SIG-M5 treated with dmso at 0.1 percent for 504 hours (cell line): Measurements from ENCODE around the gene C11orf91.
A peak's percentile ranks its signal among the peaks of the same experiment; 100 is the strongest.
"Not testable (repeated sequence)": the region's sequence is repeated elsewhere in the genome, so short reads cannot be mapped to it uniquely, and the experiment has no call there.

Source experiments
- DNase-seq: peaks from one replicate; lab custom pipeline; 2025; ENCODE audit not compliant: unreplicated experiment; lab: John Stamatoyannopoulos, UW

Gene C11orf91, protein sequence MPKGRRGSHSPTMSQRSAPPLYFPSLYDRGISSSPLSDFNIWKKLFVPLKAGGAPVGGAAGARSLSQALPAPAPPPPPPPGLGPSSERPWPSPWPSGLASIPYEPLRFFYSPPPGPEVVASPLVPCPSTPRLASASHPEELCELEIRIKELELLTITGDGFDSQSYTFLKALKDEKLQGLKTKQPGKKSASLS

DNA sequence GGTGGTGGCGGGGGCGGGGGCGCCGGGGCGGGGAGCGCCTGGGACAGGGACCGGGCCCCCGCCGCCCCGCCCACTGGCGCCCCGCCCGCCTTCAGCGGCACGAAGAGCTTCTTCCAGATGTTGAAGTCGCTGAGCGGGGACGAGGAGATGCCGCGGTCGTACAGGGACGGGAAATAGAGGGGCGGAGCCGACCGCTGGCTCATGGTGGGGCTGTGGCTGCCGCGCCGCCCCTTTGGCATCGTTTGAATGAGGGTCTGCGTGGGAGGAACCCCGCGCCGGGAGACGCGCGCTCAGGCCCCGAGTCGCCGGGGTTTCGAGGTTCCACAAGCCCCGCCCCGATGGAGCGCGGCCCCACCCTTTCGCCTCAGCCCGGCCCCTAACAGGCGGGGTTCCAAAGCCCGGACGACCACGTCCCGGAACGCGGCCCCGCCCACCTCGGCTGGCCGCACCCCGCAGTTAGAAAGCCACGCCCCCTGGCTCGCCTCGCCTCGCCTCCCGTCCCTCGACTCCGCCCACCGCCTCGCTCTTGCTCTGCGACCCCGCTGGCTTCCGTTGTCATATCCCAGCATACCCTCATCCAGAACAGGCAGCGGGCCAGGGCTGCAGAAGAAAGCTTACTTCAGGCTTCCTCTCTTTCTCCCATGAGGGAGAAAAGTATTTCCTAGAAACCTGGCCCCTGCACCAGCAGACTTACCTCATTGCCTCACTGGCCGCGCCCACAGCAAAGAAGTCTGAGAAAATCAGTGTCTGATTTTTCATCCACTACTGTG, at the start of gene C11orf91:
Gene C11orf91 (minus strand): TSS at position 325 of the 770 bp plus-strand sequence. CDS start 86 bp downstream, at position 239.
- DNase-seq: peak; percentile 59

DNA sequence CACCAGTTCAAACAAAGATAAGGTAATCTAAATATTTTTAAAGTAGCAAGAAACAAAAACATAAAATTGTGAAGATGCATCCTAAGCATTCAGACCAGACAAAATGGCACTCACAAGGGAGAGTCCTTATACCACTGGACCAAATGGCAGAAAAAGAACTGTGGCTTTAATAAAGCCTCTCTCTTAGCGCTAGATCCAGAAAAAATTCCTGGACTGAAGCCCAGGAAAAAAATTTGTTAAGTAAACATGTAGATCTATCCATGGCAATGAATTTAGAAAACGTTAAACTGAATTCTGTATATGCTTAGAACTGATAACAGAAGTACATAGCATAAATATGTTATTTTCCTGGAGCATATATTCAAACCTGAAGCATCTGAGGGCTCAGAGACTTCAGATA, 47.4 kb upstream of the C11orf91 start:
- no peak for DNase-seq

DNA sequence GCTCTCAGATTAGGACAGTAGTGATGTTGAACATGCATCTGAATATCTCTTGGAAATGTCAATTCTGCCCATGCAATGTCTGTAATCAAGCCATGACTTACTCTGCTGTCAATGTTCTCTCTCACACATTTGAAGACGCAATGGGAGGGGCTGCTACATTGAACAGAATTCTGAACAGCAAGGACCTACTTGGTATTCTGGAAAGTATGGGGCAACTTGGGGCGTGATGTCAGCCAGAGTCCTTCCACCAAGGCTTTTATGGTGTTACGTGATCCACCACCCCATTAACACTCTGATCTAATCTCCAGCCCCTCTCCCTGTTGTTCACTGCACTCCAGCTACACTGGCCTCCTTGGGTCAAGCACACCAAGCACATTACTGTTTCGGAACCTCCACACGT, 42.7 kb upstream of the C11orf91 start:
- DNase-seq: no peak

DNA sequence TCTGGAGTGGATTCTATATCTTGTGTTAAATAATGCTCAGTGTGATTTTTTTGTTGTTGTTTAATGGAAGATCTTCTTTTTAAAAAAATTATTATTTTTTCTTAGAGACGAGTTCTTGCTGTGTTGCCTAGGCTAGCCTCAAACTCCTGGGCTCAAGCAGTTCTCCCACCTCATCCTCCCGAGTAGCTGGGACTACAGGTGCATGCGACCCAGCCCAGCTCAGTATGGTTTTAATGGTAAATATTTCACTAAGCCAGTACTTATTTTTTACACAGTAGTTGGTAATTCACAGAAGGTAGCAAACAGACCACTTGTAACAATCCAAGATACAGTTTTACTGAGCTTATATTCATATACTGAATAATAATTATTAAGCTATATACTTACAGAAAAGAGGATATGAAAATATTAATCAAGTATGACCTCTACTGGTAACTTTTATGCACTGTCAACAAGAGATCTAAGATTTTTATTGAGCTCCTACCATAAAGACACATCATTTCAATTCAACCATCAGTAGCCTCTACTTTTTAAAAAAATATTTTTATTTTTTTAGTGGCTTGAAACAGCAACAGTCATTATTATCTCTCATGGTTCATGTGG, 41.7 kb upstream of the C11orf91 start:
- peak; percentile 35 for DNase-seq

DNA sequence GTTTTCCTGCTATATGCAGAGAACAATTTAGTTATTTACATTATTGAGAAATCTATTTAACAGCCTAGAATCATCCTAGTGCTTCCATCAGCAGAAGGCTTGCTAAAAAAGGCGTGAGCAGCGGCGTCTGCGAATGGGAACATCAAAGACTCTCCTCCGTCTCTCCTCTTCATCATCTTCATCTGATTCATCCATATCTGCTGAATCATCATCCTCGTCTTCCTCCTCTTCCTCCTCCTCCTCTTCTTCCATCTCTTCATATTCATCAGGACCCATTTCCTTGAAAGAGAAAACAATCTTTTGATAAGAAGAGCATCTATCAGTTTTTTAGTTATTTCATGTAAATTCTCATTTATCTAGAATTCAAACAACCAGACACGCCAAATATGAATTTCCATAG, 41.2 kb upstream of the C11orf91 start:
- no peak for DNase-seq

DNA sequence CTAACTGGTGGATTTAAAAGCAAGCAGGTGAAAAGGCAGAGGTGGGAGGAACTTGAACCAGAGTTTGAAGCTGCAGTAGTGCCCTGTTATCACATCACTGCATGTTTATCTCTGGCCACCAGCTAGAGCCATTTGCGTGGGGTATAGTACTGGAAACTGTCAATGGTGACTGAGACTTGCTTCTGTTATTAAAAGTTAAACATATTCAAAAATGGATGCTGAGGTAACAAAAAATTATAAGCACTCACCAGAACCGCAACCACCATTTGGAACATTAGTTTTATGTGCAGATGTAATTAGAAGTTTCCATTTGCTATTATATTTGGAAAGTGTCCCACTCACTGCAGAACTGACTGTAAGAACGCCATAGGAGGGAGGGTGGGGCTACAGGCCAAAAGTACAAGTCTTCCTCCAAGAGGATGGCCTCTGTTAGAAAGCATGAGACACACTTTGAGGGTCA, 36.8 kb upstream of the C11orf91 start:
- DNase-seq: no peak

DNA sequence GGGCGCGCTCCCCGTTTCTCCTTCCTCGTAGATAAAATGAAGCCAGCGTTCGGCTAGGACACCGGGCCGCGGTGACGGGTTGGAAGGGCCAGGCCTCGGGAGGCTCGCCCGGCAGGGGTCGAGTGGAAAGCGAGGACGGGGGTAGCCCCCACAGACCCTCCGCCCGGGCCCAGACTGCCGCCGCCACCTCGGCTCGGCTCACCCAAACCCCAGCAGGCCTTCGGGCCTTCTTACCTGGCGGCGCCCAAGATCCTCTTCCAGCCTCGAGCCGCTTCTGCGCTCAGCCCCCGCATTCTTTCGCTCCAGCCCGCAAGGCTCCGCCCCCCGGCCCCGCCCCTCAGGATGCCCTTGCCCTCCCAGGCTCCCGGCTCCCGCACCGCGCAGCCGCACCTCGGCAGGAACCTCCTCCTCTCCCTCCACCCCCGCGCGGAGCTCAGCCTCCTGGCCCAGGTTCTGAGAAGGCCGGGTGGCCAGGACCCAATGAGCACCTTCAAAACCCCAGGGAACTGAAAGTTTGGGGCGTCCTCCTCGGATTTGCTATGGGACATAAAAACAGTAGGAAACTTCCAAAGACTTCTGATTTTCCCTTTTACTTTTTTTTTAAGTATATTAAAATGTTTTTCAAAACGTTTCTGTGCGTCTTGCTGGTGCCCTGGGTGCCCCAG, 35.7 kb upstream of the C11orf91 start, which contains the start of gene CD59:
Gene CD59 (minus strand): TSS at position 276 of the 665 bp plus-strand sequence. CDS start 13,978 bp downstream, outside the sequence.
- peak; percentile 26 for DNase-seq

DNA sequence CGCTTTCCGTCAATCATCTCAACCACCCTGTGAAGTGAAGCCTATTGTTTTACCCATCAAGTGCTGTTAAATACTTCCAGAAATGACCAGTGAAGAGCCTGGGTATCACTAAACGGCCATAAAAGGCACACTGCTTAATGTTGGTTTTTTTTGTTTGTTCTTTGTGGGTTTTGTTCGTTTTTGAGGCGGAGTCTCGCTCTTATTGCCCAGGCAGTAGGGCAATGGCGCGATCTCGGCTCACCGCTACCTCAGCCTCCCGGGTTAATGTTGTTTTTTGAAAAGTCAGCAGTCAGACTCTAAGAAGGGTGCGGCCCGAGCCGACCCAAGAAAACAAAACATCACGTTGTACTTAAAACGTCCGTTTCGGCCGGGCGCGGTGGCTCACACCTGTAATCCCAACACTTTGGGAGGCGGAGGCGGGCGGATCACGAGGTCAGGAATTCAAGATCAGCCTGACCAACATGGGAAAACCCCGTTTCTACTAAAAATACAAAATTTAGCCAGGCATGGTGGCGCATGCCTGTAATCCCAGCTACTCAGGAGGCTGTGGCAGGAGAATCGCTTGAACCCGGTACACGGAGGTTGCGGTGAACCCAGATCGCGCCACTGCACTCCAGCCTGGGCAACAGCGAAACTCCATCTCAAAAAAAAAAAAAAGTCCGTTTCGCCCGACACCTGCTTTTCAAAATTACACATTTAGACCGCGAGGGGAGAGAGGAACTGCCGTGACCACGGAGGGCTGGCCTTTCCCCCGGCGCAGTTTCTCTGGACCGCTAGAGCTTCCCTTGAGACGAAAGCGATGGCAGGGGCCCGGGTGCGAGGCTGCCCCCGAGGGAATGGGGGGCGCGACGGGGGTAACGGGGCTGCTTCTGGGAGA, 34.9 kb upstream of the C11orf91 start:
- peak; percentile 25 for DNase-seq

DNA sequence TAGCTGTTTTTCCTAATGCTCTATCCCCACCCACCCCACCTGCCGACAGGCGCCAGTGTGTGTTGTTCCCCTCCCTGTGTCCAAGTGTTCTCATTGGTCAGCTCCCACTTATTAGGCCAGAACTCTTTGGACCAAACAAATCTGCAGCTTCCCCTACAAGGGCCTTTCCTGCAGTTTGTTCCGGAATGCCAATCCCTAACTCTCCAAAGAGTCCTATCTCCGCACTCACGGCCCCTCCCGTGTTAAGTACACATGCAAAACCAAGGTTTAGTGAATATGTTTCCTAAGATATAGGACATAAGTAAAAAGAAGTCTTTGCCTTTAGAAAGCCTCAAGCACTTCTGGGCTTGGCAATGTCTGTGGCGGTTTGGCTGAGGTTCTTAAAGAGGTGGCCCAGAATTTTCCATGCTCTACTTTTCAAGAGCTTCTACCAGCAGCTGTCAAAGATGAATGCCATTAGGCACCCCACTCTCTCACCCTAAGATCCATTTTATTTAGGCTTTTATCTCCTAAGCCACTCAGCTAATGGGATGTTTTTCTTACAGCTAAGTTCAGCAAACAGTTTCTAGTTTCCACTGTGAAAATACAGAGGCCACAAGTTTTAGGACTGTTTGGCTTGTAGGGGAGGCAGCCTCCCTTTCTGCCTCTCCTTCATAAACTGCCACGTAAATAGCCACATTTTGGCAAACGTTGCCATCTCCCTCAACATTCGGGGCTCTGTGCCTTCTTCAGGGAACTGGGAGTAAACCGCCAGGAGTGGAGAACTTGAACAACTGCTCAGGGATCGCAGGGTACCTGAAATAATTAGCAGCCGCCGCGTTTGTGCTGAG, 34.0 kb upstream of the C11orf91 start:
- DNase-seq: no peak

DNA sequence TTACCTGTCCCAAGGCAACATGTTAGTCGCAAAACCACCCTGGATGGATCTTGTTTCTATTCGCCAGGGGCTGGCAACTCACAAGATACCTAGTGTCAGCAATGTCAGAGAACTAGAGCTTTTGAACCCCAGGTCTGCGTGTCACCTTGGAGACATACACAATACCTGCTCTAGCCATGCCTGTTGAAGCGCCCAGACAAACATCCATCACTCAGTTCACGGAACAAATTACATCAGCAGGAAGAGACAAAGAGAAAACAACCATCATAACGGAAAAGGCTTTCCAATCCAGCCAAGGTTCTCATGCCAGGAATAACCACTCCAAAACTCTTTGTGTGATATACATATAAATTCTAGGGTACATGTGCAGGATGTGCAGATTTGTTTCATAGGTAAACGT, 33.4 kb upstream of the C11orf91 start:
- no peak for DNase-seq

DNA sequence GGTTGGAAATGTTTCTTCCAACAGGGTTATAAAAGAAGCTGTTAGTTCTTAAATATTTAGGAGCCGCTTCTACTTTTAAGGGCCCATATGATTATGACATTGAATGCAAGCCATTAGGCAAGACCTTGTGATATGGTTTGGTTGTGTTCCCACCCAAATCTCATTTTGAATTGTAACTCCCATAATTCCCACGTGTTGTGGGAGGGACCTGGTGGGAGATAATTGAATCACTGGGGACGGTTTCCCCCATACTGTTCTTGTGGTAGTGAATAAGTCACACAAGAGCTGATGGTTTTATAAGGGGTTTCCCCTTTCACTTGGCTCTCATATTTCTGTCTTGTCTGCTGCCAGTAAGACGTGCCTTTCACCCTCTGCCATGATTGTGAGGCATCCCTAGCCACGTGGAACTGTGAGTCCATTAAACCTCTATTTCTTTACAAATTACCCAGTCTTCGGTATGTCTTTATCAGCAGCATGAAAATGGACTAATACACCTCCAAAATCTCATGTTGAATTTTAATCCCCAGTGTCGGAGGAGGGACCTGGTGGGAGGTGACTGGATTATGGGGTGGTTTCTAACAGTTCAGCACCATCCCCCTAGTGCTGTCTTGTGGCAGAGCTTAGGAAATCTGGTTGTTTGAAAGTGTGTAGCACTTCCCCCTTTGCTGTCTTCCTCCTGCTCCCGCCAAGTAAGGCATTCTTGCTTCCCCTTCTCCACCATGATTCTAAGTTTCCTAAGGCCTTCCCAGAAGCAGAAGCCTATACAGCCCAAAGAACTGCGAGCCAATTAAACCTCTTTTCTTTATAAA, 31.3 kb upstream of the C11orf91 start:
- DNase-seq: peak; percentile 68

DNA sequence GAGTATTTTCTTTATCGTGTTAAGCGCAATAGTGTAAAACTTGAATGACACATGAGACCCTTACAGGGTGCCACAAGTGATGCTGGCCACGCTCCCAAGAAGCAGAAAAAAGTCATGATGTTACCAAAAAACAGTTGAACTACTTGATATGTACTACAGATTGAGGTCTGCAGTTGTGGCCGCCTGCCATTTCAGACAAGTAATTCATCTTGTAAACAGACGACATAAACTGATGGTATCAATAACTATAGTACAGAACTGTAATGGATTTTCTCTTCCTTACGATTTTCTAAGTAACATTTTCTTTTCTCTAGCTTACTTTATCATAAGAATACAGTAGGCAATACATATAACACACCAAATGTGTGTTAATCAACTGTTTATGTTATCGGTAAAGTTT, 30.1 kb upstream of the C11orf91 start:
- no peak for DNase-seq

DNA sequence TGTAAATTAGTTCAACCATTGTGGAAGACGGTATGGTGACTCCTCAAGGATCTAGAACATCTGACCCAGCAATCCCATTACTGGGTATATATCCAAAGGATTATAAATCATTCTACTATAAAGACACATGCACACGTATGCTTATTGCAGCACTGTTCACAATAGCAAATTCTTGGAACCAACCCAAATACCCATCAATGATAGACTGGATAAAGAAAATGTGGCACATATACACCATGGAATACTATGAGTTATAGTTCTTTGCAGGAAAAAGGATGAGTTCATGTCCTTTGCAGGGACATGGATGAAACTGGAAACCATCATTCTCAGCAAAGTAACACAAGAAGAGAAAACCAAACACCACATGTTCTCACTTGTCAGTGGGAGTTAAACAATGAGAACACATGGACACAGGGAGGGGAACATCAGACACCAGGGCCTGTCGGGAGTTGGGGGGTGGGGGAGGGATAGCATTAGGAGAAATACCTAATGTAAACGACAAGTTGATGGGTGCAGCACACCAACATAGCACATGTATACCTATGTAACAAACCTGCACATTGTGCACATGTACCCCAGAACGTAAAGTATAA, 28.5 kb upstream of the C11orf91 start:
- not testable (repeated sequence) for DNase-seq

DNA sequence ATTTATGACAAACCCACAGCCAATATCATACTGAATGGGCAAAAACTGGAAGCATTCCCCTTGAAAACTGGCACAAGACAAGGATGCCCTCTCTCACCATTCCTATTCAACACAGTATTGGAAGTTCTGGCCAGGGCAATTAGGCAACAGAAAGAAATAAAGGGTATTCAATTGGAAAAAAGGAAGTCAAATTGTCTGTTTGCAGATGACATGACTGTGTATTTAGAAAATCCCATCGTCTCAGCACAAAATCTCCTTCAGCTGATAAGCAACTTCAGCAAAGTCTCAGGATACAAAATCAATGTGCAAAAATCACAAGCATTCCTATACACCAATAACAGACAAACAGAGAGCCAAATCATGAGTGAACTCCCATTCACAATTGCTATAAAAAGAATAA, 26.9 kb upstream of the C11orf91 start:
- not testable (repeated sequence) for DNase-seq

DNA sequence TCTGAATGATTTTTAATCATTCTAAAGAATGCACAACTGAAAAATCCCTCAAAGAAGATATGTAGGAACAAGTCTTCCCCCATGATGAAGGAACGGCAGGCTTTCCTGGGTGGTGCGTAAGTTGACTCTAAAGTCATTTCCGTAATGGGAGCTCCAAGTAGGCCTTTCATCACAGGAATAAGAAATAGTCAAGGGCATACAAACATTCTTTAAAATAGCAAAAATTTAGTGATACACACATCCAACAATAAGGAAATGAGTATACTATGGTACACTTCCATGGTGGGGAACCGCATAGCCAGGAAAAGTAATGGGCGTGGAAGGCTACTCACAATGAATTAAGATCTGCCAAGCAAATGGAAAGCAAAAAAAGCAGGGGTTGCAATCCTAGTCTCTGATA, 24.9 kb upstream of the C11orf91 start:
- DNase-seq: no peak

DNA sequence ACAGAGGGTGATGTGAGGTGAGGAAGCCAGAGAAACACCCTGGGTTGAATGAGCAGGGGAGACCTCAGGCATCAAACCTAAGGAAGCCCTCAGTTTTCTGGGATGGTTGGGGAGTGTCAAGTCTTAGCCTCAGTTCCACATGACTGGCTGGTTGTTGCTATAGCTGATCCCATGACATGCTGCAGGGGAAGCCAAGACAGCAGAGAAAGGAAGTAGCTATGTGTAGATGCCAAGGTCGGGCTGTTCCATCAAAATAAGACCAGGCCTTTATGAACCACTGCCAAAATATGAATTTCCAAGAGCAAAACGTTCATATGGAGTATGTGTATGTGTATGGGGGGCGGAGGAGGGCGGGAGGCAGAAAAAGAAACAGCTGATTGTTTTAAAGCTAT, 24.0 kb upstream of the C11orf91 start:
- no peak for DNase-seq

DNA sequence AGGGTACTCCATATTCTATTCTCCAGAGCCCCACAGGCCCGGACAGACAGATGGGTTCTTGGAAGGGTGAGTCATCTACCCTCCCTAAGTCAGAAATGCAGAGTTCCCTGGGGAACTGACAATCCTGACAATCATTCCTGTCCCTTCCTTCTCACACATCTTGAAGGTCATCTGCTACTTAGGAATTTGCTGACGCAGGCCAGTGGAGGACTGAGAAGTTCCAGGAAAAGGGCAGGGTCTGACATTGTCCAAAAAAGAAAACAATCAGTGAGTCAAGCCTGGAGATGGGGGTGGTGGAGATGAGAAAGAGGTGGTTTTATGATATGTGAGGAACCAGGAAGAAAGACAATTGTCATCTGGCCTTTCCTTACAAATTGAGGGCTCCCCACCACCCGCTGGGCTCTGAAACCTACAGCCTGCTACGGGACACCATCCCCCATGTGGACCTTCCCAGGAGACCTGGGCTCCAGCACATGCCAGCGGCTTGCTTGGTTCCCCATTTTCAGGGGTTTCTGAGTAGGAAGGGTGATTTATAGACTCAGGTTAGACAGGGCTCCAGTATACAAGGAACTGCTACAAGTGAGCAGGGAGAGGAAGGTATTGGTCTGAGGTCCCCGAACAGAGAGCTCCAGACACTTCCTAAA, 22.7 kb upstream of the C11orf91 start:
- DNase-seq: no peak
